HepG2 (cell line): Measurements from ENCODE around the gene SMAD6. TPM values are rescaled to one million over a fixed set of nuclear protein-coding genes. Genes with fewer than 3 reads are reported as not detected.

Experiments used
- ATAC-seq: fragments of 200-7000 bp; cut with Tn5 transposase; 3 replicates; pipeline ENCODE4 v1.9.1; 2020; ENCODE audit warnings: mild to moderate bottlenecking, moderate library complexity
- BruUV-seq: library from RNA; stranded (reverse); fragments of 400-500 nt; replicated peaks from 2 replicates; lab custom pipeline; 2021; lab: Mats Ljungman, UMichigan
- CTCF ChIA-PET: fragments of 300-600 bp; formaldehyde crosslinking; extraction: SDS; loops from one replicate; lab custom pipeline; 2021; ENCODE audit warnings: low total read pairs, inconsistent platforms, low intra/inter-chr PET ratio; lab: Yijun Ruan, JAX
- POLR2A ChIA-PET: fragments of 350-600 bp; sonication (Branson Sonifier 250); formaldehyde crosslinking; loops from one replicate; lab custom pipeline; 2020; ENCODE audit warnings: antibody characterized with exemption, inconsistent platforms; lab: Yijun Ruan, JAX
- DNase-seq: peaks from one replicate; pipeline ENCODE4 v3.0.0-alpha.2; 2015; ENCODE audit warnings: low spot score
- FAIRE-seq: peaks from 3 replicates; lab custom pipeline; 2011; peaks lifted over from hg19 to GRCh38; lab: Jason Lieb, UNC
- H2AFZ ChIP-seq: one replicate; pipeline ENCODE4 v1.6.1; 2011; ENCODE audit warnings: low read length, inconsistent platforms
- H3K27ac ChIP-seq: fragments of 300-600 bp; 3 replicates; pipeline ENCODE4 v1.8.0; 2011; ENCODE audit warnings: mixed run types, mild to moderate bottlenecking, mixed read lengths, low read length, inconsistent platforms; ENCODE audit not compliant: insufficient read depth; ENCODE audit errors: extremely low read length
- H3K27me3 ChIP-seq, 2 experiments: fragments of 200-600 bp in 1 of 2; 2 replicates in 1 of 2; 3 replicates in 1 of 2; pipeline versions ENCODE4 v1.6.0 to v1.8.0; 2011; ENCODE audit warnings: low read length in 2 of 2, mild to moderate bottlenecking in 2 of 2, moderate library complexity in 2 of 2, inconsistent platforms in 1 of 2; ENCODE audit not compliant: insufficient read depth in 2 of 2, control insufficient read depth in 1 of 2
- H3K36me3 ChIP-seq, 2 experiments: fragments of 200-600 bp in 1 of 2; replicated peaks in 1 of 2; 2 replicates in 1 of 2; 3 replicates in 1 of 2; pipeline versions ENCODE4 v1.5.1 to v1.8.0; 2011; ENCODE audit warnings: low read length in 2 of 2, inconsistent platforms in 1 of 2; ENCODE audit not compliant: insufficient read depth in 2 of 2, control insufficient read depth in 1 of 2
- H3K4me1 ChIP-seq: 2 replicates; pipeline ENCODE4 v1.5.1; 2012; ENCODE audit warnings: low read length, inconsistent platforms; ENCODE audit not compliant: insufficient read depth
- H3K4me2 ChIP-seq: 2 replicates; pipeline ENCODE4 v1.6.0; 2011; ENCODE audit warnings: low read depth, low read length, inconsistent platforms
- H3K4me3 ChIP-seq, 3 experiments: fragments of 200-600 bp in 1 of 3; sonication (generic), shearing (Covaris generic) in 1 of 3; replicated peaks in 1 of 3; 2 replicates each; pipeline ENCODE4 v1.5.1; 2011 to 2016; ENCODE audit warnings: low read length in 3 of 3, inconsistent platforms in 2 of 3, low read depth in 2 of 3, mild to moderate bottlenecking in 2 of 3, control low read depth in 1 of 3, mixed read lengths in 1 of 3; ENCODE audit not compliant: insufficient read depth in 1 of 3
- H3K79me2 ChIP-seq: one replicate; pipeline ENCODE4 v1.6.1; 2011; ENCODE audit warnings: low read length, inconsistent platforms; ENCODE audit not compliant: insufficient read depth
- H3K9ac ChIP-seq: 2 replicates; pipeline ENCODE4 v1.6.0; 2011; ENCODE audit warnings: mild to moderate bottlenecking, low read depth, low read length, inconsistent platforms; ENCODE audit not compliant: insufficient read depth
- H3K9me3 ChIP-seq: 2 replicates; pipeline ENCODE4 v1.5.1; 2012; ENCODE audit warnings: mild to moderate bottlenecking, low read length
- H4K20me1 ChIP-seq: 2 replicates; pipeline ENCODE4 v1.6.0; 2011; ENCODE audit warnings: inconsistent platforms, mild to moderate bottlenecking, low read length, moderate library complexity; ENCODE audit not compliant: insufficient read depth
- AHDC1 ChIP-seq: sonication (generic); formaldehyde crosslinking; IDR thresholded peaks from 2 replicates; pipeline ENCODE4 v1.5.1; 2020; ENCODE audit warnings: mild to moderate bottlenecking, missing genetic modification reagents, borderline replicate concordance
- AKAP8 ChIP-seq: sonication (generic); formaldehyde crosslinking; IDR thresholded peaks from 2 replicates; pipeline ENCODE4 v1.5.1; 2020; ENCODE audit warnings: mild to moderate bottlenecking, missing genetic modification reagents
- MBD4 ChIP-seq: IDR thresholded peaks from 2 replicates; pipeline ENCODE4 v1.6.1; 2012; ENCODE audit warnings: low read length, inconsistent platforms, borderline replicate concordance
- U2AF1 ChIP-seq: fragments of 200-400 bp; formaldehyde crosslinking; optimal IDR thresholded peaks from 2 replicates; pipeline ENCODE3; 2017; ENCODE audit warnings: mild to moderate bottlenecking, low read depth, low read length
- ZNF326 ChIP-seq: sonication (generic); formaldehyde crosslinking; IDR thresholded peaks from 2 replicates; pipeline ENCODE4 v1.4.0; 2020; ENCODE audit warnings: missing genetic modification reagents, borderline replicate concordance
- ZNF550 ChIP-seq: sonication (generic); formaldehyde crosslinking; IDR thresholded peaks from 2 replicates; pipeline ENCODE4 v1.4.0; 2020; ENCODE audit warnings: mild to moderate bottlenecking, missing genetic modification reagents, borderline replicate concordance
- ZNF646 ChIP-seq: sonication (generic); formaldehyde crosslinking; IDR thresholded peaks from 2 replicates; pipeline ENCODE4 v1.9.0; 2021; ENCODE audit warnings: mild to moderate bottlenecking, missing genetic modification reagents
- ZSCAN31 ChIP-seq: sonication (generic); formaldehyde crosslinking; IDR thresholded peaks from 2 replicates; pipeline ENCODE4 v1.5.0; 2020; ENCODE audit warnings: low read depth, mild to moderate bottlenecking, missing genetic modification reagents
- ZSCAN9 ChIP-seq: IDR thresholded peaks from 2 replicates; pipeline ENCODE4 v1.6.1; 2016; ENCODE audit warnings: borderline replicate concordance
- WGBS: methylation state at CpG from one replicate; pipeline ENCODE4 v1.1.6; 2017; ENCODE audit warnings: low lambda C conversion rate; 5-methylcytosine and 5-hydroxymethylcytosine counted together
- in situ Hi-C: cut with HindIII; loops from 2 replicates; pipeline ENCODE4 v1.10.0; 2017; ENCODE audit warnings: low pct_unique_long_range_greater_than_20kb; ENCODE audit not compliant: extremely low pct_ligation_motif_present
- intact Hi-C: fragments of 100-400 bp; cut with micrococcal nuclease; formaldehyde crosslinking; loops from one replicate; pipeline ENCODE4 v1.10.0; 2022; ENCODE audit not compliant: unreplicated experiment
- polyA plus RNA-seq, 8 experiments: library from polyadenylated mRNA; depleted of rRNA in 3 of 8; stranded (reverse) in 7 of 8; unstranded in 1 of 8; fragments of >200 nt; fragmentation: Illumina TruSeq in 4 of 8; extraction: Trizol in 4 of 8; gene quantifications; 2 replicates each; pipeline versions ENCODE4 v1.2.1 to v1.2.3, GENCODE V29; 2011 to 2016; ENCODE audit warnings: low read depth in 4 of 8, missing spikeins in 1 of 8, mixed read lengths in 1 of 8; ENCODE audit not compliant: insufficient read depth in 1 of 8
- total RNA-seq, 5 experiments: library from RNA; depleted of rRNA; stranded (reverse); fragments of >200 nt; fragmentation: Illumina TruSeq; extraction: Trizol; gene quantifications; 2 replicates each; pipeline ENCODE4 v1.2.3, GENCODE V29; 2016; ENCODE audit warnings: low read depth in 1 of 5

SMAD6 gene
- total and polyA plus RNA-seq, 2 of the 13 experiments (the other 11 are each of a cell fraction or from before 2014, with no cell fraction given) = 3.3 to 4.4 TPM

- Histone ChIP-seq H3K79me2 (peaks cover 28% of the 10 kb centered on the region), H3K9ac (no peak overlapping the region), H4K20me1 (0 out of 2 replicates have a peak, but pooled peaks cover 9% of the 10 kb centered on the region), H3K4me2 (peak overlapping the region; percentile 32; the same call in 1 of the 2 replicates), H3K9me3 (no peaks in the 10 kb centered on the region), H3K27ac (no peak overlapping the region), H3K27me3 (no peaks in the 10 kb centered on the region), H3K36me3 (no peaks in the 10 kb centered on the region; a peak in 1 of 5 replicates), H3K4me1 (peaks cover 38% of the 10 kb centered on the region), H3K4me3 (no peak overlapping the region), H2AFZ (no peak overlapping the region)
- intact Hi-C loops = no loop called here
- in situ Hi-C loops = no loop called here
- TF ChIP-seq MBD4 = no peak
- no peak for TF ChIP-seq AHDC1
- TF ChIP-seq ZSCAN31 = no peak
- TF ChIP-seq ZNF326 (CRISPR knock-in tag) = no peak
- no peak for TF ChIP-seq U2AF1
- TF ChIP-seq ZNF550 (CRISPR knock-in tag) = no peak
- TF ChIP-seq AKAP8 (CRISPR knock-in tag) = no peak
- TF ChIP-seq ZNF646 (CRISPR knock-in tag) = no peak
- no peak for TF ChIP-seq ZSCAN9
- DNase-seq (no peak), FAIRE-seq (no peak), ATAC-seq (no peak)
- no TSS peak for BruUV-seq
- CTCF ChIA-PET = no interaction called here
- POLR2A ChIA-PET = interaction anchor here (1.4 to 1.5 kb wide), 2 partner anchors 64 to 66 kb away, joined by 5 to 10 read pairs; no protein-coding TSS in a partner anchor
- 90% methylated on average over 4 of the region's 6 CpGs for WGBS
Observed at GRCh38 chr15:66706840-66707239, 4.8 kb downstream of the SMAD6 start.
